ENCODE measurements around the gene TMEM143.

Gene TMEM143

DNA sequence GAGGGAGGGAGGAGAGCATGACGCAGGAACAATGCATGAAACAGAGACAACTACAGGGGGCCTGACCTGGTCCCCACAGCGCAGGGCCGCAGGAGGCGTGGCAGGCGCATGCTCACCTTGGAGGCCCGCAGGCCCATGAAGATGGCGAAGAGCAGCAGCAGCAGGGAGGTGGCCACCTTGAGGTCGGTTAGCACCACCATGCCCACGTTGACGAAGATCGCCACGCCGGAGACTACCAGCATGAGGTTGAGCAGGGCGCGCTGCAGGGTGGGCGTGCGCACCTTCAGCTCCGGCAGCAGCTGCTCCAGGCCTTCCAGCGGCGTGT is 21.4 kb downstream of the TMEM143 start:
- Histone ChIP-seq H3K27me3 (ENCODE audit: low read depth, low read length) (no peaks in the 10 kb centered on the region), H4K20me1 (ENCODE audit: insufficient read depth, low read length) (no peaks in the 10 kb centered on the region), H3K9me3 (ENCODE audit: insufficient read depth, low read length) (no peaks in the 10 kb centered on the region), H2AFZ (ENCODE audit: low read depth, low read length) (no peak overlapping the region), H3K79me2 (ENCODE audit: low read length) (no peaks in the 10 kb centered on the region), H3K4me3 (ENCODE audit: low read length) (no peak overlapping the region), H3K4me1 (ENCODE audit: low read length) (no peaks in the 10 kb centered on the region), H3K9ac (ENCODE audit: low read length) (no peak overlapping the region), H3K4me2 (ENCODE audit: low read length) (no peak overlapping the region), H3K36me3 (replicated peaks; ENCODE audit: low read depth, low read length) (no peaks in the 10 kb centered on the region), H3K27ac (ENCODE audit: low read length) (no peak overlapping the region)
- TF ChIP-seq, protein P1, sequence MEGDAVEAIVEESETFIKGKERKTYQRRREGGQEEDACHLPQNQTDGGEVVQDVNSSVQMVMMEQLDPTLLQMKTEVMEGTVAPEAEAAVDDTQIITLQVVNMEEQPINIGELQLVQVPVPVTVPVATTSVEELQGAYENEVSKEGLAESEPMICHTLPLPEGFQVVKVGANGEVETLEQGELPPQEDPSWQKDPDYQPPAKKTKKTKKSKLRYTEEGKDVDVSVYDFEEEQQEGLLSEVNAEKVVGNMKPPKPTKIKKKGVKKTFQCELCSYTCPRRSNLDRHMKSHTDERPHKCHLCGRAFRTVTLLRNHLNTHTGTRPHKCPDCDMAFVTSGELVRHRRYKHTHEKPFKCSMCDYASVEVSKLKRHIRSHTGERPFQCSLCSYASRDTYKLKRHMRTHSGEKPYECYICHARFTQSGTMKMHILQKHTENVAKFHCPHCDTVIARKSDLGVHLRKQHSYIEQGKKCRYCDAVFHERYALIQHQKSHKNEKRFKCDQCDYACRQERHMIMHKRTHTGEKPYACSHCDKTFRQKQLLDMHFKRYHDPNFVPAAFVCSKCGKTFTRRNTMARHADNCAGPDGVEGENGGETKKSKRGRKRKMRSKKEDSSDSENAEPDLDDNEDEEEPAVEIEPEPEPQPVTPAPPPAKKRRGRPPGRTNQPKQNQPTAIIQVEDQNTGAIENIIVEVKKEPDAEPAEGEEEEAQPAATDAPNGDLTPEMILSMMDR (IDR thresholded peaks at IDR 0.05; ENCODE audit: low read depth, low read length): no peak
- no peak for TF ChIP-seq EZH2phosphoT487 (IDR thresholded peaks at IDR 0.05; ENCODE audit: low read depth)

DNA sequence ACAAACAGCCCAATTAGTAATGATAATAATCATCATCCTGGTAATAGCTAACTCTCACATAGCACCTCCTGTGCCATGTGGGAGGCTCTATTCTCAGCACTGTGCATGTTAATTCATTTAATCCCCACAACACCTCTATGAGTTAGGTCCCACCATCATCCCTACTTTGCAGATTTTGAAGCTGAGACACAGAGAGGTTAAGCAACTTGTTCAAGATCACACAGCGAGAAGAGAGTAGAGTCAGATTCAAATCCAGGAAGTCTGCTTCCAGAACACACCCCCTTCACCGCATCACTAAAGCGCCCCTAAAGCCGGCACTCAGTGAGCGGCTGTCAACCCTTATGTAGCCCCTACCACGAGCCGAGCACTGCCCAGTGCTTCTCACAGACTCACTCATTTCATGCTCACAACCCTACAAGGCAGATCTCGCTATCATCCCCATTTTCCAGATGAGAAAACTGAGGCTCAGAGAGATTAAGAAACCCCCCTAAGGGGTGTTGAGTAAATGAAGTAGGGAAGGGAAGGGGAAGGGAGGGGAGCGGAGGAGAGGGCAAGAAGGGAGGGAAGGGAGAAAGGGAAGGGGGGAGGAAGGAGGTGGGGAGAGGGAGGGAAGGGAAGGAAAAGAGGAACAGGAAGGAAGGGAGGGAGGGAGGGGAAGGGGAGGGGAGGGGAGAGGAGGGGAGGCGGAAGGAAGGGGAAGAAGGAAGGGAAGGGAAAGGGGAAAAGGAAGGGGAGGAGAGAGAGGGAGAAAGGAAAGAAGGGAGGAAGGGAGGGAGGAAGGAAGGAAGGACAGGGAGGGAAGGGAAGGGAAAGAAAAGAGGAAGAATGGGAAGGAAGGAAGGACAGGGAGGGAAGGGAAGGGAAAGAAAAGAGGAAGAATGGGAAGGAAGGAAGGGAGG is 22.0 kb downstream of the TMEM143 start:
- Histone ChIP-seq H3K4me3 (ENCODE audit: low read length) (no peak overlapping the region), H3K9ac (ENCODE audit: low read length) (no peak overlapping the region), H3K27me3 (ENCODE audit: low read depth, low read length) (no peaks in the 10 kb centered on the region), H3K79me2 (ENCODE audit: low read length) (no peaks in the 10 kb centered on the region), H3K4me1 (ENCODE audit: low read length) (no peaks in the 10 kb centered on the region), H3K4me2 (ENCODE audit: low read length) (no peak overlapping the region), H3K36me3 (replicated peaks; ENCODE audit: low read depth, low read length) (no peaks in the 10 kb centered on the region), H3K27ac (ENCODE audit: low read length) (no peak overlapping the region), H4K20me1 (ENCODE audit: insufficient read depth, low read length) (no peaks in the 10 kb centered on the region), H2AFZ (ENCODE audit: low read depth, low read length) (no peak overlapping the region), H3K9me3 (ENCODE audit: insufficient read depth, low read length) (no peaks in the 10 kb centered on the region)
- TF ChIP-seq, protein P1 (IDR thresholded peaks at IDR 0.05; ENCODE audit: low read depth, low read length): no peak

DNA sequence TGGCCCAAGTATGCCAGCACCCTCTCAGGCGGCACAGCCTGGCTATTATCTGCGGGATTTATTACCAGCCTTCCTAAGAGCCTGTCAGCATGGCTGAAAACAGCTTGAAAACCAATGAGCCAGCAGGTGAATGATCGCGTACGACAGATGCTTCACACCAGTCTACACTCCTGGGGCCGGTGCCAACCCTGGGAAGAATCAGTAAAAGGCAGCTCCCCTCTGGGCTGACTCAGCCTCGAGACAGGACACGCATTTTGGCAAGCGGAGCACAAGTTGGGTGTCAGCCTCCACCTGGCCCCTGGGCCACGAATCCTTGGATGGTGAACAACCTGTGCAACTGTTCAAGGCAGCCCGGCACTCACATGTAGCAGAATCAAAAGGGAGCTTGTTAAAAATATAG is 22.7 kb downstream of the TMEM143 start:
- Histone ChIP-seq H3K79me2 (ENCODE audit: low read length) (no peaks in the 10 kb centered on the region), H3K27me3 (ENCODE audit: low read depth, low read length) (no peaks in the 10 kb centered on the region), H3K36me3 (replicated peaks; ENCODE audit: low read depth, low read length) (no peaks in the 10 kb centered on the region), H3K27ac (ENCODE audit: low read length) (no peak overlapping the region), H4K20me1 (ENCODE audit: insufficient read depth, low read length) (no peaks in the 10 kb centered on the region), H3K4me3 (ENCODE audit: low read length) (no peak overlapping the region), H2AFZ (ENCODE audit: low read depth, low read length) (no peak overlapping the region), H3K4me1 (ENCODE audit: low read length) (no peaks in the 10 kb centered on the region), H3K4me2 (ENCODE audit: low read length) (no peak overlapping the region), H3K9me3 (ENCODE audit: insufficient read depth, low read length) (no peaks in the 10 kb centered on the region), H3K9ac (ENCODE audit: low read length) (no peak overlapping the region)
- TF ChIP-seq EZH2phosphoT487 (IDR thresholded peaks at IDR 0.05; ENCODE audit: low read depth): no peak

DNA sequence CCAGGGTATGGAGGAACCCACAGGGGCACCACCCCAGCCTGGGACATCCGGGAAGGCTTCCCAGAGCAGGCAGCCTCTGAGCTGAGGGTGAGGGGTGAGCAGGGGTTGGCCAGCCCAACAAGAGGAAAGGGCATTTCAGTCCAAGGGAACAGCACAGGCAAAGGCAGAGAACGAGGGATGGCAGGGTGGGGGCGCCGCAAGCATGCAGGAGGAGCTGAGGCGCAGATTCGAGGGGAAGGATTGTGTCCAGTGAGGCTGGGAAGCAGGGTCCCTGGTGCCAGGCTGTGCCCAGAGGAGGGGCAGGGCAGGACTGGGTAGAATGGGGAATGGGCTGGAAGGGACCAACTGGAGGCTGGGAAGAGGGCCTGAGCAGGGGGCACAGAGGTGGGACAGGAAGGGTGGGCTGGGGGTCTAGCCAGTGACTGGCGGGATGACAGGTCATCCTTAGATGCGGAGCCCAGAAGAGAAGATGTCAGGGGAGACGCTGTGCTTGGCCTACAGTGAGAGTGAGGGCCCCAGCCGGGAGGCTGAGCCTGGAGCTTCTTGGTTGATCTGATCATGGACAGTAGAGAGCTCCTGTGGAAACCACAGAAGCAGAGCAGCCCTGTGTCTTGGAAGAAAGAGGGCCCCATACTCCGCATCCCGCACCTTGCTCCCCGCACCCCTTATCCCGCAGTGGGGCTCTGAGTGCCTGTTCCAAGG is 24.8 kb downstream of the TMEM143 start:
- TF ChIP-seq EZH2phosphoT487 (IDR thresholded peaks at IDR 0.05; ENCODE audit: low read depth): no peak
- TF ChIP-seq, protein P1 (IDR thresholded peaks at IDR 0.05; ENCODE audit: low read depth, low read length): no peak
- H3K27ac ChIP-seq (ENCODE audit: low read length): no peak overlapping the region
- peaks cover 2% of the 10 kb centered on the region for H3K36me3 ChIP-seq (replicated peaks; ENCODE audit: low read depth, low read length)
- no peak overlapping the region for H2AFZ ChIP-seq (ENCODE audit: low read depth, low read length)
- H3K9ac ChIP-seq (ENCODE audit: low read length): no peak overlapping the region
- no peaks in the 10 kb centered on the region for H3K27me3 ChIP-seq (ENCODE audit: low read depth, low read length)
- H3K79me2 ChIP-seq (ENCODE audit: low read length): no peaks in the 10 kb centered on the region
- H3K4me3 ChIP-seq (ENCODE audit: low read length): no peak overlapping the region
- H3K9me3 ChIP-seq (ENCODE audit: insufficient read depth, low read length): no peaks in the 10 kb centered on the region
- no peak overlapping the region for H3K4me2 ChIP-seq (ENCODE audit: low read length)
- peaks cover 5% of the 10 kb centered on the region; the same call in 1 of the 2 replicates for H3K4me1 ChIP-seq (ENCODE audit: low read length)
- no peaks in the 10 kb centered on the region for H4K20me1 ChIP-seq (ENCODE audit: insufficient read depth, low read length)

Data from OCI-LY3 (cell line).